GM12891 (cell line): ENCODE results near the gene VCAN.

Source experiments
- POLR2A ChIP-seq: IDR thresholded peaks from 2 replicates; pipeline ENCODE4 v1.6.1; 2011; ENCODE audit warnings: low read depth, low read length, control low read depth
- POU2F2 ChIP-seq: IDR thresholded peaks from 2 replicates; pipeline ENCODE4 v1.6.1; 2011; ENCODE audit warnings: low read depth, mild to moderate bottlenecking, control low read depth, low read length, moderate library complexity
- TAF1 ChIP-seq: IDR thresholded peaks from 2 replicates; pipeline ENCODE4 v1.6.1; 2011; ENCODE audit warnings: low read depth, low read length, control low read depth

- TF ChIP-seq POU2F2 (no peak), POLR2A (no peak), TAF1 (no peak)
These were observed 38.7 kb downstream of the VCAN start for GRCh38 chr5:83510260-83510659.
